ENCODE measurements around the gene PKP3. TPM values are rescaled to one million over a fixed set of nuclear protein-coding genes. Genes with fewer than 3 reads are reported as not detected.
"Not testable (repeated sequence)": the region's sequence is repeated elsewhere in the genome, so short reads cannot be mapped to it uniquely, and the experiment has no call there.

PKP3 gene
- total and polyA plus RNA-seq, 8 donors, result 11.0 to 48.6 (median 13.9) TPM

- Histone ChIP-seq H3K27me3 (peaks cover 0 to 13% of the 10 kb centered on the region in 2 donors), H3K4me1 (peaks cover 0 to 13% of the 10 kb centered on the region in 2 donors), H3K4me3 (peak overlapping the region in 1 of 2 donors; percentile 17), H3K27ac (no peak overlapping the region), H3K9me3 (peaks cover 0 to 5% of the 10 kb centered on the region in 2 donors), H3K36me3 (peaks cover 0 to 5% of the 10 kb centered on the region in 2 donors)
- DNase-seq, result peak in 1 of 4 donors; percentile 30
- TF ChIP-seq CTCF (IDR thresholded peaks at IDR 0.05), result no peak
- intact Hi-C loops (cut with DNase I), result no loop called here
- no peak for ATAC-seq
Observed at GRCh38 chr11:396511-396947, 2.5 kb downstream of the PKP3 start.

- Histone ChIP-seq H3K36me3 (peaks cover 0 to 5% of the 10 kb centered on the region in 2 donors), H3K27me3 (peaks cover 0 to 13% of the 10 kb centered on the region in 2 donors), H3K9me3 (peaks cover 0 to 5% of the 10 kb centered on the region in 2 donors), H3K27ac (no peak overlapping the region), H3K4me3 (peak overlapping the region; percentile 17), H3K4me1 (peaks cover 0 to 13% of the 10 kb centered on the region in 2 donors)
- peak; percentile 36 for ATAC-seq
- TF ChIP-seq CTCF (IDR thresholded peaks at IDR 0.05), result peak; percentile 20 to 26
- intact Hi-C loops (cut with DNase I), result no loop called here
- peak in 2 of 4 donors; percentile 61 to 78 for DNase-seq
Observed at GRCh38 chr11:396948-397548, 3.0 kb downstream of the PKP3 start.

GRCh38 chr11:398826-399225, 4.8 kb downstream of the PKP3 start:
- H3K27me3 ChIP-seq, result peaks cover 0 to 13% of the 10 kb centered on the region in 2 donors
- H3K27ac ChIP-seq, result no peak overlapping the region
- intact Hi-C loops (cut with DNase I), result no loop called here
- no peak for TF ChIP-seq CTCF (IDR thresholded peaks at IDR 0.05)
- peaks cover 0 to 8% of the 10 kb centered on the region in 2 donors for H3K36me3 ChIP-seq
- no peak overlapping the region for H3K4me3 ChIP-seq
- peaks cover 0 to 13% of the 10 kb centered on the region in 2 donors for H3K4me1 ChIP-seq
- no peak for ATAC-seq
- H3K9me3 ChIP-seq, result peaks cover 0 to 5% of the 10 kb centered on the region in 2 donors
- DNase-seq, result no peak

GRCh38 chr11:399731-400211, 5.8 kb downstream of the PKP3 start:
- ATAC-seq, result no peak
- intact Hi-C loops (cut with DNase I), result no loop called here
- no peak overlapping the region for H3K27ac ChIP-seq
- DNase-seq, result peak in 1 of 4 donors; percentile 23
- no peak for TF ChIP-seq CTCF (IDR thresholded peaks at IDR 0.05)
- H3K9me3 ChIP-seq, result peaks cover 0 to 5% of the 10 kb centered on the region in 2 donors
- H3K36me3 ChIP-seq, result peaks cover 0 to 17% of the 10 kb centered on the region in 2 donors
- H3K27me3 ChIP-seq, result peaks cover 0 to 13% of the 10 kb centered on the region in 2 donors
- no peak overlapping the region for H3K4me3 ChIP-seq
- peaks cover 0 to 13% of the 10 kb centered on the region in 2 donors for H3K4me1 ChIP-seq

GRCh38 chr11:400241-400689, 6.3 kb downstream of the PKP3 start:
- no peak for TF ChIP-seq CTCF (IDR thresholded peaks at IDR 0.05)
- intact Hi-C loops (cut with DNase I), result no loop called here
- DNase-seq, result peak in 1 of 4 donors; percentile 71
- Histone ChIP-seq H3K9me3 (peaks cover 0 to 5% of the 10 kb centered on the region in 2 donors), H3K4me1 (peaks cover 0 to 13% of the 10 kb centered on the region in 2 donors), H3K4me3 (no peak overlapping the region), H3K27me3 (peaks cover 0 to 13% of the 10 kb centered on the region in 2 donors), H3K27ac (no peak overlapping the region), H3K36me3 (peaks cover 0 to 17% of the 10 kb centered on the region in 2 donors)
- ATAC-seq, result no peak

GRCh38 chr11:401196-401595, 7.2 kb downstream of the PKP3 start:
- H3K9me3 ChIP-seq; H3K27ac ChIP-seq; H3K4me3 ChIP-seq; intact Hi-C loops (cut with DNase I); H3K27me3 ChIP-seq; ATAC-seq; DNase-seq: not testable (repeated sequence)
- peaks cover under 1 to 14% of the 10 kb centered on the region in 2 donors for H3K4me1 ChIP-seq
- H3K36me3 ChIP-seq, result peaks cover 0 to 17% of the 10 kb centered on the region in 2 donors
